Thyroid gland (tissue), 4 donors: Measurements from ENCODE around the gene RPL10A. TPM values are rescaled to one million over a fixed set of nuclear protein-coding genes. Genes with fewer than 3 reads are reported as not detected.

ENCODE experiments used
- DNase-seq, 2 donors: peaks; one replicate each; pipeline ENCODE4 v3.0.0-alpha.2; 2019
- H3K27ac ChIP-seq, 3 donors: fragments of 200-600 bp; sonication (generic); 1 replicate in 2 of 3; 2 replicates in 1 of 3; pipeline ENCODE4 v1.5.1; 2016 to 2019; ENCODE audit warnings: mild to moderate bottlenecking in 1 of 3, moderate library complexity in 1 of 3
- H3K27me3 ChIP-seq: fragments of 200-600 bp; sonication (generic); one replicate; pipeline ENCODE4 v1.5.1; 2019
- H3K36me3 ChIP-seq, 2 donors: fragments of 200-600 bp; sonication (generic); one replicate each; pipeline ENCODE4 v1.5.1; 2016 to 2019
- H3K4me1 ChIP-seq, 2 donors: fragments of 200-600 bp; sonication (generic); one replicate each; pipeline ENCODE4 v1.5.1; 2017 to 2019
- H3K4me3 ChIP-seq, 3 donors: fragments of 200-600 bp; sonication (generic); replicated peaks in 1 of 3; 1 replicate in 2 of 3; 2 replicates in 1 of 3; pipeline ENCODE4 v1.5.1; 2016; ENCODE audit warnings: mild to moderate bottlenecking in 1 of 3
- H3K9me3 ChIP-seq: fragments of 200-600 bp; sonication (generic); one replicate; pipeline ENCODE4 v1.5.1; 2017
- POLR2A ChIP-seq, 2 donors: fragments of 450-650 bp; IDR thresholded peaks; one replicate each; pipeline ENCODE4 v1.6.1; 2017; ENCODE audit warnings: antibody characterized with exemption in 2 of 2, mild to moderate bottlenecking in 2 of 2, moderate library complexity in 1 of 2
- WGBS, 2 donors: methylation state at CpG; one replicate each; pipeline ENCODE4 v1.1.5; 2017; 5-methylcytosine and 5-hydroxymethylcytosine counted together
- intact Hi-C: fragments of 100-400 bp; cut with DNase I; formaldehyde crosslinking; loops from one replicate; pipeline ENCODE4 v1.15.1; 2023
- total RNA-seq, 4 donors: library from RNA; depleted of rRNA; stranded (reverse); fragments of >200 nt; gene quantifications; one replicate each; pipeline ENCODE4 v1.2.3, GENCODE V29; 2016
- TF ChIP-seq, protein P1 (sequence below), 6 experiments: fragments of 200-600 bp in 3 of 6; fragments of 450-650 bp in 3 of 6; sonication (generic) in 3 of 6; IDR thresholded peaks; one replicate each; pipeline ENCODE4 v1.5.1; 2016 to 2019; ENCODE audit warnings: antibody characterized with exemption in 6 of 6, mild to moderate bottlenecking in 2 of 6, inconsistent platforms in 1 of 6, moderate library complexity in 1 of 6

Gene RPL10A
- total RNA-seq, 4 donors from 2014 or later: 1,123 to 2,881 (median 1,235) TPM

DNA sequence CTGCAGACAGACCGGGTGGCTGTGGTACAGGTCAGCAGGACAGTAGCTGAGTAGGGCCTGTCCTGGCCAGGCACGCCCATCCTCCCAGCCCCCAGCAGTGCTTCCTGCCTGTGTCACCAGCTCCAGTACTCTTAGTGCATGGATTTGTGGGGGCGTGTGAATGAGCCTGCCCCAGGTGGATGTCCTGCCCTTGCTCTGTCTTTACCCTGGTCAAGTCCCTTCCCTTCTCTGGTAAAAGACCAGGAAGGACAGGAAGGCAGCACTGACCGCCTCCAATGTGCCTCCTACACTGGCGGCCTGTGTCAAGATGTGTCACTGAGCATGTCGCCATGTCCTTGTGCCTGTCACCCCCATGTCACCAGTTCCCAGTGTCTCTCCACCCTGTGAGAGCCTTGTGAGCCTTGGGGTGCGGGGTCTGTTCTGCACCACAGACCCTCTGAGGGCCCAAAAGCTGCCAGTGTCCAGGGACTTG, 16.8 kb downstream of the RPL10A start:
- intact Hi-C loops: no loop called here
- H3K27me3 ChIP-seq: no peaks in the 10 kb centered on the region
- H3K4me3 ChIP-seq: no peak overlapping the region
- H3K4me1 ChIP-seq: peaks cover 25 to 36% of the 10 kb centered on the region in 2 donors
- 88 to 100% methylated on average over 1 to 7 of the region's 7 CpGs for WGBS, 2 donors
- H3K27ac ChIP-seq: peak overlapping the region; percentile 81 to 87 (median 85)
- H3K9me3 ChIP-seq: no peaks in the 10 kb centered on the region
- peak; percentile 37 to 51 for DNase-seq
- no peaks in the 10 kb centered on the region for H3K36me3 ChIP-seq
- TF ChIP-seq, protein P1, sequence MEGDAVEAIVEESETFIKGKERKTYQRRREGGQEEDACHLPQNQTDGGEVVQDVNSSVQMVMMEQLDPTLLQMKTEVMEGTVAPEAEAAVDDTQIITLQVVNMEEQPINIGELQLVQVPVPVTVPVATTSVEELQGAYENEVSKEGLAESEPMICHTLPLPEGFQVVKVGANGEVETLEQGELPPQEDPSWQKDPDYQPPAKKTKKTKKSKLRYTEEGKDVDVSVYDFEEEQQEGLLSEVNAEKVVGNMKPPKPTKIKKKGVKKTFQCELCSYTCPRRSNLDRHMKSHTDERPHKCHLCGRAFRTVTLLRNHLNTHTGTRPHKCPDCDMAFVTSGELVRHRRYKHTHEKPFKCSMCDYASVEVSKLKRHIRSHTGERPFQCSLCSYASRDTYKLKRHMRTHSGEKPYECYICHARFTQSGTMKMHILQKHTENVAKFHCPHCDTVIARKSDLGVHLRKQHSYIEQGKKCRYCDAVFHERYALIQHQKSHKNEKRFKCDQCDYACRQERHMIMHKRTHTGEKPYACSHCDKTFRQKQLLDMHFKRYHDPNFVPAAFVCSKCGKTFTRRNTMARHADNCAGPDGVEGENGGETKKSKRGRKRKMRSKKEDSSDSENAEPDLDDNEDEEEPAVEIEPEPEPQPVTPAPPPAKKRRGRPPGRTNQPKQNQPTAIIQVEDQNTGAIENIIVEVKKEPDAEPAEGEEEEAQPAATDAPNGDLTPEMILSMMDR (IDR thresholded peaks at IDR 0.05): no peak
- TF ChIP-seq POLR2A (IDR thresholded peaks at IDR 0.05): no peak

DNA sequence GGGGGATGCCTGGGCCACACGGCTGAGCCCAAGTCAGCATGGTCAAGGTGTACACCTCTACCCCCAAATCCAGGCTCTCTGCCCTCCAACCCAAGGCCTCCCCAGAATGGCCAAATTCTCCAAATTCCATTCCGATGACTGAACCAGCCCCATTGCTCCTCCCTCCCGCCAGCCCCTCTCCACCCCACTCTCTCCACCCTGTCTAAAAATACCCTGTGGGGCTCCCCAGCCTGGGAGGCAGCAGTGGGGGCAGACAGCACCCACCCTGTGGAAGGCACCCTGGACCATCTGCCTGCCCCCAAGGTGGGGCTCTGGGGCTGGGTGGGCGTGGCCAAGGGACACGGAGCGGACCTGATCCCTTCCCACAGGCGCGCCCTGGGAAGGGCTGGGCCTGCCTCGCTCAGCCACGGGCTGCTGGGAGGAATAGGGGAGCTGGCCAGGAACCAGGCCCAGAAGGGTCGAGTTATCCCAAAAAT, 17.2 kb downstream of the RPL10A start:
- H3K4me1 ChIP-seq: peaks cover 30 to 41% of the 10 kb centered on the region in 2 donors
- no peaks in the 10 kb centered on the region for H3K9me3 ChIP-seq
- intact Hi-C loops: no loop called here
- TF ChIP-seq POLR2A (IDR thresholded peaks at IDR 0.05): no peak
- TF ChIP-seq, protein P1 (IDR thresholded peaks at IDR 0.05): no peak
- no peaks in the 10 kb centered on the region for H3K27me3 ChIP-seq
- H3K27ac ChIP-seq: peak overlapping the region; percentile 81 to 87 (median 85)
- no peak overlapping the region for H3K4me3 ChIP-seq
- peak; percentile 58 to 63 for DNase-seq
- H3K36me3 ChIP-seq: no peaks in the 10 kb centered on the region
- WGBS, 2 donors: 50 to 77% methylated on average over 10 to 11 of the region's 11 CpGs

DNA sequence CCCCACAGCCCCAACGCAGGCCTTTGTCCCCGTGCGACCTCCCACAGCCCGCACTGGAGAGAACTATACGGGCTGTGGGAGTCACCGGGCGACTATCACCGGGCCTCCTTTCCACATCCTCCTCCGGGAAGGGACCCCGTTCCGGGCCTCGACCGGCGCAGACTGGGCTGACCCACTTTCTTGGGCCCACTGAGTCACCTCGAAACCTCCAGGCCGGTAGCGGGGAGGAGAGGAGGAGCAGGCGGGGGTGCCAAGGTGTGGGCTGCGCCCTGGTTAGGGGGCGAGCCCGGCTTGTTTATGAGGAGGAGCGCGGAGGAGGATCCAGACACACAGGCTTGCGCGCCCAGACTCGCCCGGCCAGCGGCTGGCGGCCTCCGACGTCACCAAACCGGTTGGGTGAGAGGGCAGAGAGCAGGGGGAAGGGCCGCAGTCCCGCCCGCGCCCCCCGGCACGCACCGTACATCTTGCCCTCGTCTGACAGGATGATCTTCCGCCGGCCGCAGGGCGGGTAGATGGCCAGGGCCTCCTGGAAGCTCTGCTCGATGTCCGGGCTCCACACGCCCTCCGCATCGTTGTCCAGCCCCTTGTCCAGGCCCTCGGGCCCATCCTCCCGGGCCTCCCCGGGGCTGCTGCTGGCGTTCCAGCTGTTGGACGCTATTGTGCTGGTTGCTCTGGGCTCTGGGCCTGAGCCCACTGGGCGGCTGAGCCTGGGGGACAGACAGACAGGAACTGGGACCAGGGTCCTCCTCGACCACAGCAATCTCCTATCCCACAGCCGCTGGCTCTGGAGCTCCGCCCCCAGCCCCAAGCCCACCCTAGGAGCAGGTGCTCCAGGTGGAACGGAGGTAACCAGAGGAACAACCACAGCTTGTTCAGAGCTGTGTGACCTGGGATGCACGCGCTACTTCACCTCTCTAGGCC, 18.1 kb downstream of the RPL10A start:
- peak in 1 of 2 donors; percentile 62 for TF ChIP-seq POLR2A (IDR thresholded peaks at IDR 0.05)
- TF ChIP-seq, protein P1 (IDR thresholded peaks at IDR 0.05): no peak

DNA sequence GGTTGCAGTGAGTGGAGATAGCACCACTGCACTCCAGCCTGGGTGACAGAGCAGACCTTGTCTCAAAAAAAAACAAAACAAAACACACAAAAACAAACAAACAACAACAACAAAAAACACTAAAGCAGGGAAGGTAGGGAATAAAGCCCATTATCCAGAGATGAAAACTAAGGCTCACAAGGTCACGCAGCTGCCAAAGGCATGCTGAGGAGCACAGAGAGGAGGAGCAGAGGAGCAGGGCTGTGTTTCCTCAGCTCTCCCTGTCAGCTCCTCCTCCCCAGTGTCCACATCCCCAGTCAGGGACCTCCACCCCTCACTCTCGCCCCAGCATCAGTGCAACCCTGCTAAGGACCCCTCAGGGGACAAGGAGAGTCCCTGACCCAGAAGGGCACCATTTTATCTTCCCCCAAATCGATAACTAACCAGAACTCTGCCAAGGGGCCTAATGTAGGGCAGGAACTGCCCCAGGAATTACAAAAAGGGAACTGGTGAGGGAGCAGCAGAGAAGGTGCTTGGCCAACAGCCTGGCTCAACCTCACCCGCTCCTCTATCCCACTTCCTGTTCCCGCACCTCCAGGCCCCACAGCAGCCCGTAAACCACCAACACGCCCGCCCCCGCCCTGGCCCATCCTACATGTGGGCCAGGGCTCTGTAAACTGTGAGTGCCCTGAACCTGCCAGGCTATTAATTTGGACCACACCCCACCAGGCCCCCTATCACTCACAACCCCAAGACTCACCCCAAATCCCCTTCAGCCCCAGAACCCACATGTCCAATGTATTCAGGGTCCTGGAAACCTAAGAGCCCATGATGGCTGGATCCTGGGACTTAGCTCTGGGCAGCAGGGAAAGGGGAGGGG, 19.7 kb downstream of the RPL10A start:
- H3K27ac ChIP-seq: peak overlapping the region; percentile 28 to 49 (median 32)
- DNase-seq: no peak
- no peaks in the 10 kb centered on the region for H3K36me3 ChIP-seq
- no peak overlapping the region for H3K4me3 ChIP-seq
- H3K9me3 ChIP-seq: no peaks in the 10 kb centered on the region
- TF ChIP-seq, protein P1 (IDR thresholded peaks at IDR 0.05): no peak
- peaks cover 34 to 66% of the 10 kb centered on the region in 2 donors for H3K4me1 ChIP-seq
- intact Hi-C loops: no loop called here
- WGBS, 2 donors: 75 to 80% methylated on average over 9 of the region's 9 CpGs
- H3K27me3 ChIP-seq: no peaks in the 10 kb centered on the region

More for the DNA sequence above, 18.1 kb downstream of the RPL10A start:
- intact Hi-C loops: no loop called here
- Histone ChIP-seq H3K36me3 (no peaks in the 10 kb centered on the region), H3K4me1 (peaks cover 34 to 49% of the 10 kb centered on the region in 2 donors), H3K4me3 (no peak overlapping the region), H3K9me3 (no peaks in the 10 kb centered on the region), H3K27ac (peak overlapping the region; percentile 81 to 87 (median 85)), H3K27me3 (no peaks in the 10 kb centered on the region)
- 33 to 42% methylated on average over 38 to 49 of the region's 61 CpGs for WGBS, 2 donors
- peak; percentile 90 to 92 for DNase-seq
